ENCODE data around the gene CRABP2.

- TF ChIP-seq CTCF (IDR thresholded peaks at IDR 0.05) = no peak
- TF ChIP-seq POLR2A (IDR thresholded peaks at IDR 0.05) = no peak
These were observed 2.2 kb upstream of the CRABP2 start for GRCh38 chr1:156707417-156708217.

Measured in vagina (tissue), 2 donors.